Measurements from ENCODE around the gene TNNI3K.

The TNNI3K gene

DNA sequence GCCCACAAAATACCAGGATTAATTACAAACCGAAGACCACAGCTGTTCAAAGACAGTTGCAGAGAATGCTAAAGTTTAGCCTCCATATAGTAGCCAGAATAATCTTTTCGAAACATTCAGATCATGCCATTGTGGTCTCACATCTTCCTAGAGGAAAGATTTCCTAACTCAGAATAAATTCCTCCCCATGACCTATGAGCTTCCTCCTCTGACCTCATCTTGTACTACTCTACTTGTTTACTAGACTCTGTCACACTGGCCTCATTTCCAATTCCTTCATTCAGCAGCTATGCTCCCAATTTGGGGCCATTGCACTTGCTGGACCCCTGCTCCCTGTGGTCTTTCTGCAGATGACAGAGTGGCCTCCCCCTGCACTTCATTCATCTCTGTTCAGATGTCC, 349.0 kb downstream of the TNNI3K start:
- DNase-seq: no peak

- no peak for DNase-seq
These were observed 351.2 kb downstream of the TNNI3K start for GRCh38 chr1:74586253-74586897.

- no peak for DNase-seq
These were observed 352.7 kb downstream of the TNNI3K start for GRCh38 chr1:74587888-74588287.

DNA sequence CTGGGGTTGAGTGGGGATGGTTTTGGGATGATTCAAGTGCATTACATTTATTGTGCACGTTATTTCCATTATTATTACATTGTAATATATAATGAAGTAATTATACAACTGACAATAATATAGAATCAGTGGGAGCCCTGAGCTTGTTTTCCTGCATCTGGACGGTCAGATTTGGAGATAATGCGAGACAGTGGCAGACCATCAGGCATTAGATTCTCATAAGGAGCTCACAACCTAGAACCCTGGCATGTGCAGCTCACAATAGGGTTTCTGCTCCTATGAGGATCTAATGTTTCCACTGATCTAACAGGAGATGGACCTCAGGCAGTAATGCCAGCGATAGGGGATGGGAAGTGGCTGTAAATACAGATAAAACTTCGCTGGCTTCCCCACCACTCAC, 355.1 kb downstream of the TNNI3K start:
- DNase-seq: no peak

DNA sequence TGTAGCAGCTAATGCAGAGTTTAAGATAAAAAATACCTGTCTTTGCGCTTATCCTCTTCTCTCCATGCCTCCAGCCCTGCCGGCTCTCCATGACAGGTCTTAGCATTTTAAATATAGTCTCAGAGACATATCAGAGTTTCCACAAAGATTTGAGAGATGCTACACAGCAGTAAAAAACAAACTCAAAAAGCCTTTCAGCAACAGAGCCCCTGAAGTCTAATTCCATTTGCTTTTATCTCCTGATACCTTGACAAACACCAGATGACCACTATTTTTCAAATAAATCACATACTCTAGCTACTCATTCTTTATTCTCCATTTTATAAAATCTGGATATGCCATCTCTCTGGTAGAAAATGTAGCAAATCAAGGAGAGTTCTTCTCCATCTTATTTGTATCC, 356.8 kb downstream of the TNNI3K start:
- no peak for DNase-seq

DNA sequence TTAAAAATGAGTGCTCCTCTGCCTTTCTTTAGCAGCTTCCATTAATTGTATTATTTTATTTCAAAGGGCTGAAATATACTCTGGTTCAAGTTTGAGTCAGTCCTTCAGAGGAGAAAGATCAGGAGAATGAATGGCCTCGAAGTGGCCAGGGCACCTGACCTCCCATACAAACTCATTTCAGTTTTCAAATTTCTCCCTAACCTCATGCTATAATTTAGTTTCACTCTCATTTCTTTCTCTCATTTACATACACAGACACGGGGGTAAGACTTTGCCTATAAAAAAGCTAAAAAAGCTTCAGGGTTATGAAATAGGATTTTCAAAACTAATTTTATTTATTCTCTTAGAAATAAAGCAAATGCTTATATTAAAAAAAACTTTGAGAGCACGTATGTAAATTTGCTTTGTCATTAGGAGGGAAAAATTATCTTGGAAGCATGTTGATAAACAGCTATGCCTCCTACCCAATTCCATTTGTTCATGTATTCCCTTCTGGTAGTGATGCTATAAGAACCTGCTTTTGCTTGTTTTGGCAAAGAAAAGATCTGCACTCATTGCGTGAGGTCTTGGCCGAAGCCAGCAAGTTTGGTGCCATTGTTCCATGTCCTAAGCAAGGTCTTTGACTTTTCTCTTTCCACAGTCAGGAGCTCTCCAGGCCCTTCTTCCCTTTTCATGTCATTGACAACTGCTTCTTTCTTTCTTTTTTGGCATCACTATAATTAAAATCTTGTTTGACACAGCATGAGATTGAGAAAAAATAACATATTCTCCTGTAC, 357.6 kb downstream of the TNNI3K start:
- no peak for DNase-seq

All from CD4-positive, alpha-beta T cell treated with Interleukin-6 for 4 hours (primary cell).